GM21825 (cell line): ENCODE data around the gene SLC37A4.

ENCODE experiments used
- ATAC-seq: cut with Tn5 transposase; IDR thresholded peaks from one replicate; pipeline ENCODE4 v1.9.1; 2021; ENCODE audit warnings: mild to moderate bottlenecking, moderate library complexity; ENCODE audit not compliant: unreplicated experiment

SLC37A4 gene

GRCh38 chr11:118979434-118979833 is 51.2 kb downstream of the SLC37A4 start:
- ATAC-seq: no peak

GRCh38 chr11:118975771-118976709 is 54.6 kb downstream of the SLC37A4 start:
- no peak for ATAC-seq
